Activated T-cell treated with anti-CD3 and anti-CD28 coated beads, Interleukin-2, amount 50 U/mL, for 72 hours (primary cell): Measurements from ENCODE around the gene ACOXL. TPM values are rescaled to one million over a fixed set of nuclear protein-coding genes. Genes with fewer than 3 reads are reported as not detected.

ENCODE experiments used
- ATAC-seq, 2 donors: fragments of 150-1000 bp; cut with Tn5 transposase; replicated peaks in 1 of 2; 2 replicates each; pipeline ENCODE4 v1.10.0; 2021; ENCODE audit warnings: moderate library complexity in 2 of 2, mild to moderate bottlenecking in 1 of 2
- DNase-seq, 2 donors: peaks; one replicate each; pipeline ENCODE4 v3.0.0; 2021 to 2022; ENCODE audit warnings: mixed read lengths in 1 of 2
- H3K27ac Mint-ChIP-seq: one replicate; pipeline ENCODE4 v1.8.0; 2022; ENCODE audit warnings: mild to moderate bottlenecking, moderate library complexity, mixed read lengths
- H3K27me3 Mint-ChIP-seq: one replicate; pipeline ENCODE4 v1.8.0; 2022; ENCODE audit warnings: low read depth, mixed read lengths
- H3K36me3 Mint-ChIP-seq, 2 donors: one replicate each; pipeline ENCODE4 v1.8.0; 2022; ENCODE audit warnings: mixed read lengths in 2 of 2, mild to moderate bottlenecking in 1 of 2; ENCODE audit not compliant: insufficient read depth in 2 of 2
- H3K4me1 Mint-ChIP-seq: one replicate; pipeline ENCODE4 v1.8.0; 2022; ENCODE audit warnings: low read depth, mixed read lengths
- H3K4me3 Mint-ChIP-seq, 2 donors: one replicate each; pipeline ENCODE4 v1.8.0; 2022; ENCODE audit warnings: mild to moderate bottlenecking in 2 of 2, mixed read lengths in 2 of 2, moderate library complexity in 2 of 2
- H3K9me3 Mint-ChIP-seq, 2 donors: one replicate each; pipeline ENCODE4 v1.8.0; 2022; ENCODE audit warnings: mixed read lengths in 2 of 2
- total RNA-seq, 2 donors: library from RNA; stranded (reverse); gene quantifications; one replicate each; pipeline ENCODE4 v1.2.3, GENCODE V29; 2022

ACOXL gene
- total RNA-seq, 2 donors from 2014 or later, result 0.19 to 0.44 TPM

DNA sequence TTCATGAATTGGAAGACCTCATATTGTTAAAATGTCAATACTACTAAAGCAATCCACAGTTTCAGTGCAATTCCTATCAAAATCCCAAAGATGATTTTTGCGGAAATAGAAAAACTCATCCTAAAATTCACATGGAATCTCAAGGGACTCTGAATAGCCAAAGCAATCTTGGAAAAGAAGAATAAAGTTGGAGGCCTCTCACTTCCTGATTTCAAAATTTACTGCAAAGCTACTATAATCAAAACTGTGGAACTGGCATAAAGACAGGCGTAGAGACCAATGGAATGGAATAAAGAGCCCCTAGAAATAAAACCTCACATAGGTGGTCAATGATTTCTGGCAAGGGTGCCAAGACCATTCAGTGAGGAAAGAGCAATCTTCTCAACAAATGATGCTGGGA, 42.3 kb downstream of the ACOXL start:
- H3K27ac Mint-ChIP-seq, result no peak overlapping the region
- no peak for DNase-seq
- H3K4me3 Mint-ChIP-seq, result no peak overlapping the region
- ATAC-seq, result no peak
- no peaks in the 10 kb centered on the region for H3K4me1 Mint-ChIP-seq
- no peaks in the 10 kb centered on the region for H3K9me3 Mint-ChIP-seq
- no peaks in the 10 kb centered on the region for H3K36me3 Mint-ChIP-seq
- H3K27me3 Mint-ChIP-seq, result peaks cover 52% of the 10 kb centered on the region

DNA sequence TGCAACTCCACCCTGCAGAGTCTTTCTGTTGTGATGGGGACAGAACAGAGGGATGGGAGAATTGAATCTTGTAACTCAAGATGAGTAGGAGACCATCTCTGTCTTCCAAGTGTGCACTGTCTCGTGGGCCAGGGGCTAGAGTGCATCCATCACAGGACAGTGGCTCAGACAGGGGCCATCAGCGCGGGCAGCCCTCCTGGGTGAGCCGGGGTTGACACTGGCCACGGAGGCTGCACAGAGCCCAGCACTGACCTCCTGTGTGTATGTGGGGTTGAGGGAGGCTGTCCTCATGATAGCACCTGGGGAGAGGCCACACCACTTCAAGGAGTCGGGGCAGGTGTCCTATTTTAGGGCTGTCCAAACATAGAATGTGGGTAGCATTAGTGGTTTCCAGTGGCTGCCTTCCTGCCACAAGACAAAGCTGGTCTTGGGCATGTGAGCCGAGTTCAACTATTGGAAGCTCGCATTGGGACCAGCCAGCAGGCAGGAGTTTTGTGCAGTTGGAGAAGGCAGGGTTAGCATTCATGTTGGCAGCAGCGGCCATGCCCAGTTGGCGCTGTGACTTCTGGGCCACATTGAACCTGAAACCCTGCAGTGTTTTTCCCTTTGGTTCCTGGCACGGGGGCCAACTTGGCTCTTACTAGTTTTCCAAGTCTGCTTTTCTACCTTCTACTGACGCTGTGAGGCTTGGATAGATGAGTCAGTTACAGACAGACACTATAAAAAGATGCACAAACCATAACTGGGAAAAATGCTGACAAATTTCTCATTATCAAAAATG, 45.3 kb downstream of the ACOXL start:
- H3K27ac Mint-ChIP-seq, result no peak overlapping the region
- no peak for ATAC-seq
- H3K4me1 Mint-ChIP-seq, result no peaks in the 10 kb centered on the region
- H3K36me3 Mint-ChIP-seq, result no peaks in the 10 kb centered on the region
- no peaks in the 10 kb centered on the region for H3K9me3 Mint-ChIP-seq
- H3K27me3 Mint-ChIP-seq, result peaks cover 56% of the 10 kb centered on the region
- DNase-seq, result no peak
- H3K4me3 Mint-ChIP-seq, result no peak overlapping the region

- no peaks in the 10 kb centered on the region for H3K36me3 Mint-ChIP-seq
- H3K9me3 Mint-ChIP-seq, result no peaks in the 10 kb centered on the region
- ATAC-seq (no peak), DNase-seq (no peak)
- no peaks in the 10 kb centered on the region for H3K4me1 Mint-ChIP-seq
- H3K27ac Mint-ChIP-seq, result no peak overlapping the region
- peaks cover 69% of the 10 kb centered on the region for H3K27me3 Mint-ChIP-seq
- H3K4me3 Mint-ChIP-seq, result no peak overlapping the region
Observed at GRCh38 chr2:110780461-110780860, 48.1 kb downstream of the ACOXL start.

DNA sequence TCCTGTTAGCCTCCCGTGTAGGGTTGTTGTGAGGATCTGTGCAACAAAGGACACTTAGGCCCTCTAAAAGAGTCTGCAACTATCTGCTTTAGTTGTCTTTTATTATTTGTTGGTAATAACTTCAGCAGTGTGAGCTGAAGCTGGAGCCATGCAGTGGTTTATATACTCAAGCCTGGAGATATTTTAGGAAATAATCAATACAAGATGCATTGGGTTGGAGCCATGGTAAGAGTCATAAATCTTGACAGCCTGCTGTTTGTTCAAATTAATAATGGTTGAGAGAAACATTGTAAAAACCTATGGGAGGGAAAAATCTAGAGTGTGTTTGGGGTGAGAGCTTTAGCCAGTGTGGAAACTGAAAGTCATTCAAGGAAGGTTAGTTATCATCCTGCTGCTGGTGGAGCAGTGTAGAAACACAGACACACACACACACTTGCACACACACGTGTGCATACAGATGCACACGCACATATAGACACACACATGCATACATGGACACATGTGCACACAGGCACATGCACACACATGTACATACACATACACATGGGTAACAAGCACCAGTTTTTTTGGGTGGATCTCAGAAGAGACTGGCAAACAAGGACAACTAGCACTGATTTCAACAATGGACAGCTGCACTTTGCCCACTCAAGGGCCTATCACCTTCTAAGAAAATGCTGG, 51.0 kb downstream of the ACOXL start:
- Mint-ChIP-seq H3K4me3 (no peak overlapping the region), H3K9me3 (peaks cover 0 to 4% of the 10 kb centered on the region in 2 donors)

DNA sequence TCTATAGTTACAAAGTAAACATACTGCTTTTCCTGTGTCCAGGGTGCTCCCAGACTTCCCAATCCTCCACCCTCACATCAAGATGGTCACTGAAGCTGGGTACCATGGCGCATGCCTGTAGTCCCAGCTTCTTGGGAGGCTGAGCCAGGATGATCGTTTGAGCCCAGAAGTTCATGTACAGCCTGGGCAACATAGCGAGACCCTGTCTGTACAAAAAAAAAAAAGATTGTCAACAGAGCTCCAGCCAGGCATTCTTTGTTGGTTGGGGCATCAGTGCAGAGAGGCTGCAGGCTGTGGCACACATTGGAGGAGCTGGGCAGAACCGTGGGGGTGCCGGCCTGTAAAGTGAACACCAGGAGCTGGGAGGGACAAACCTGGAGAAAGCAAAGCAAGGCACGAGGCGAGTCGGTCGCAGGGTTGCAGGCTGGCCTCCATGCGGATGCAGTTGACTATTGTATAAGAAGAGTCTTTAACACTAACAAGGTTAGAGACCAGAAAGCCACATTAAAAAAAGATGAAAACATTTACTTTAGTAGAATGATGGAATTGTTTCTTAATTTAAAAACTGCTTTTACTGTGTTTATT, 51.8 kb downstream of the ACOXL start:
- Mint-ChIP-seq H3K36me3 (no peaks in the 10 kb centered on the region), H3K27ac (no peak overlapping the region), H3K9me3 (peaks cover 0 to 4% of the 10 kb centered on the region in 2 donors), H3K4me3 (no peak overlapping the region), H3K4me1 (no peaks in the 10 kb centered on the region), H3K27me3 (peaks cover 71% of the 10 kb centered on the region)
- DNase-seq (no peak), ATAC-seq (no peak)

More for the DNA sequence above, 51.0 kb downstream of the ACOXL start:
- H3K4me1 Mint-ChIP-seq, result no peaks in the 10 kb centered on the region
- ATAC-seq (no peak), DNase-seq (no peak)
- peaks cover 72% of the 10 kb centered on the region for H3K27me3 Mint-ChIP-seq
- H3K36me3 Mint-ChIP-seq, result no peaks in the 10 kb centered on the region
- H3K27ac Mint-ChIP-seq, result no peak overlapping the region

GRCh38 chr2:110785439-110785838, 53.1 kb downstream of the ACOXL start:
- H3K4me3 Mint-ChIP-seq, result no peak overlapping the region
- no peak for DNase-seq
- no peak overlapping the region for H3K27ac Mint-ChIP-seq
- peaks cover 0 to 4% of the 10 kb centered on the region in 2 donors for H3K9me3 Mint-ChIP-seq
- no peaks in the 10 kb centered on the region for H3K4me1 Mint-ChIP-seq
- no peaks in the 10 kb centered on the region for H3K36me3 Mint-ChIP-seq
- peaks cover 74% of the 10 kb centered on the region for H3K27me3 Mint-ChIP-seq
- no peak for ATAC-seq

DNA sequence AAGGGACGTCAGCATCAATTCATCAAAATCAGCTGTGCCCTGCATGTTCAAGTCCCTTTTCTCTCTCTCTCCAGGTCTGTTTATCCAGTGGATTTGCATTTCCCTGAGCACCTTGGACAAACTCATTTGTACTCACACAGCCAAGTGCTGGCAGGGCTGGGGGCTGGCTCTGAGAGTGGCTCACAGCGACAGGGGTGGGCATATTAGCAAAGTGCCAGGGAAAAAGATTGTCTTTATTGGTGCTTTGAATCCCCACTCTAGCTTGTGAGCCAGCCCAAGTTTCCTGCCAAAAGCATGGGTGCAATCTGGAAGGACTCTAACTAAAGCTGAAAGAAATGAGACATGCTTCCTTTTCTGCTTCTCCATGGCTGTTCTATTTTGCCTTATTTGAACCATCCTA, 56.6 kb downstream of the ACOXL start:
- peaks cover 0 to 4% of the 10 kb centered on the region in 2 donors for H3K9me3 Mint-ChIP-seq
- H3K4me3 Mint-ChIP-seq, result no peak overlapping the region
- H3K27me3 Mint-ChIP-seq, result peaks cover 86% of the 10 kb centered on the region
- H3K4me1 Mint-ChIP-seq, result no peaks in the 10 kb centered on the region
- no peak overlapping the region for H3K27ac Mint-ChIP-seq
- no peaks in the 10 kb centered on the region for H3K36me3 Mint-ChIP-seq
- DNase-seq (no peak), ATAC-seq (no peak)

GRCh38 chr2:110789706-110790105, 57.3 kb downstream of the ACOXL start:
- H3K27me3 Mint-ChIP-seq, result peaks cover 91% of the 10 kb centered on the region
- no peaks in the 10 kb centered on the region for H3K36me3 Mint-ChIP-seq
- no peaks in the 10 kb centered on the region for H3K4me1 Mint-ChIP-seq
- H3K9me3 Mint-ChIP-seq, result peaks cover 0 to 4% of the 10 kb centered on the region in 2 donors
- ATAC-seq, result no peak
- DNase-seq, result no peak
- no peak overlapping the region for H3K4me3 Mint-ChIP-seq
- H3K27ac Mint-ChIP-seq, result no peak overlapping the region

GRCh38 chr2:110790907-110791306, 58.5 kb downstream of the ACOXL start:
- Mint-ChIP-seq H3K27ac (no peak overlapping the region), H3K36me3 (no peaks in the 10 kb centered on the region), H3K27me3 (peaks cover 96% of the 10 kb centered on the region), H3K9me3 (no peaks in the 10 kb centered on the region), H3K4me3 (no peak overlapping the region), H3K4me1 (no peaks in the 10 kb centered on the region)
- no peak for DNase-seq
- ATAC-seq, result no peak

- no peak overlapping the region for H3K4me3 Mint-ChIP-seq
- no peaks in the 10 kb centered on the region for H3K4me1 Mint-ChIP-seq
- DNase-seq (no peak), ATAC-seq (no peak)
- no peaks in the 10 kb centered on the region for H3K36me3 Mint-ChIP-seq
- no peak overlapping the region for H3K27ac Mint-ChIP-seq
- H3K9me3 Mint-ChIP-seq, result no peaks in the 10 kb centered on the region
- peaks cover 96% of the 10 kb centered on the region for H3K27me3 Mint-ChIP-seq
Observed at GRCh38 chr2:110791435-110791834, 59.1 kb downstream of the ACOXL start.

DNA sequence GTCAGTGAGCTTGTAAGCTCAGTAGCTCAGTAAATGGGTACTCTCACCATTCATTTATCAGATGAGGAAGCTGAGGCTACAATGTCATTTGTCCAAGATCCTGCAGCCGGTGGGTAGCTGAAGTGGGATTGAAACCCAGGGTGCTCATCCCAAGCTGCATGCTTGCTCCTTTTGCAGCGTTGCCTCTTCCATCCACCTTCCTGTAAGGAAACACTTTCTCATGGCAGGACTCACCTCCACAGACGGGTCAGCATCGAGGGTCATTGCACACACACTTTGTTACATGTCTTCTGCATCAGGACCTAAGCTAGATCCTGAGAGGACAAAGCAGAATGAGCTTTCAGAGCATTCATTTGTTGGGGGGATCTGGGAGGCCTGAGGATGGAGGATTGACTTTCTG, 60.7 kb downstream of the ACOXL start:
- Mint-ChIP-seq H3K9me3 (no peaks in the 10 kb centered on the region), H3K4me1 (no peaks in the 10 kb centered on the region), H3K27me3 (peaks cover 95% of the 10 kb centered on the region), H3K27ac (no peak overlapping the region), H3K36me3 (no peaks in the 10 kb centered on the region), H3K4me3 (no peak overlapping the region)
- ATAC-seq (no peak), DNase-seq (no peak)

- H3K9me3 Mint-ChIP-seq, result no peaks in the 10 kb centered on the region
- H3K27ac Mint-ChIP-seq, result no peak overlapping the region
- H3K36me3 Mint-ChIP-seq, result no peaks in the 10 kb centered on the region
- DNase-seq, result no peak
- H3K27me3 Mint-ChIP-seq, result peaks cover 95% of the 10 kb centered on the region
- no peak for ATAC-seq
- no peak overlapping the region for H3K4me3 Mint-ChIP-seq
- no peaks in the 10 kb centered on the region for H3K4me1 Mint-ChIP-seq
Observed at GRCh38 chr2:110794390-110794789, 62.0 kb downstream of the ACOXL start.

GRCh38 chr2:110794951-110795350, 62.6 kb downstream of the ACOXL start:
- H3K9me3 Mint-ChIP-seq, result peaks cover 0 to 3% of the 10 kb centered on the region in 2 donors
- DNase-seq, result no peak
- no peak for ATAC-seq
- H3K4me3 Mint-ChIP-seq, result no peak overlapping the region
- H3K36me3 Mint-ChIP-seq, result no peaks in the 10 kb centered on the region
- H3K4me1 Mint-ChIP-seq, result no peaks in the 10 kb centered on the region
- H3K27ac Mint-ChIP-seq, result no peak overlapping the region
- peaks cover 95% of the 10 kb centered on the region for H3K27me3 Mint-ChIP-seq
